ENCODE measurements around the gene MTFR1L. TPM values are rescaled to one million over a fixed set of nuclear protein-coding genes. Genes with fewer than 3 reads are reported as not detected.
A peak's percentile ranks its signal among the peaks of the same experiment; 100 is the strongest.

Gene MTFR1L
- total and polyA plus RNA-seq, 9 of the 15 experiments (the other 6 are each of a cell fraction or from before 2014, with no cell fraction given) = 41.4 to 98.5 (median 53.7) TPM

DNA sequence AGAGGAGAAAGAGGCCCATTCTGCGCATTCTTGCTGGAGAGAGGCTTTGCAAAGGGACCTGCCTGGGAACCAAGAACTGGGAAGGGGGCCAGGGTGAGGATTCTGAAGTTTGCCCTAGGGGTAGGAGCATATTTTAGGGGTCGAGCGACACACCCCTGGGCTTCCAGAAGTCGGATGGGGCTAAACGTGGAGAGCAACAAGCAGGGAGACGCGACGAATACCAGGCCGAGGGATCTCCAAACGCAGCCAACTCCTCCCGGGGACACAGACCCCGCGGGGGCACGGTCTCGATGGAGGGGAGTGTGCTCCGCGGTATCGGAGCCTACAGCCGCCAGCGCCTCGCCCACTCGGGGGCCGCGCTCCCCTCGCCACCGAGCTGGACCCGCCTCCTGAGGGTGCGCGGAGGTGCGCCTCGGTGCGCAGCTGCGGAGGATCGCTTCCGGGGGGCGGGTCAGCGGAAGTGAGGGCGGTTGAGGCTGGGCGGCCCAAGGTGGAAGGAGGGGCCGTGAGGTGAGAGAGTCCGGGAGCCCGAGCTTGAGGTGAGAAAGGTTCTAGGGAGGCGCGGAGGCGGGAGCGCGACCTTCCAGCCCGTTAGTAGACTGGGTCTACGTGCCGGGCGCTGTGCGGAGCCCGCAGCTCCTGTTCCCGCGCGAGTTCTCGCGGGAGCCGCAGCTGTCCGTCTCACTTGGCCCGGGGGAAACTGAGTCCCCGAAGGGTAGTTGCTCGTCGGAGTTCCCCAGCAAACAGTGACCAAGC, at the start of gene MTFR1L (continued):
- TF ChIP-seq CHD1 (IDR thresholded peaks at IDR 0.05; ENCODE audit: low read length) (peak; percentile 73), STAG1 (CRISPR knock-in tag; IDR thresholded peaks at IDR 0.05; ENCODE audit: borderline replicate concordance) (no peak), TAF1 (IDR thresholded peaks at IDR 0.05; ENCODE audit: control insufficient read depth, extremely low read depth, insufficient read depth, low read length, severe bottlenecking) (peak; percentile 85), SP1 (CRISPR knock-in tag; IDR thresholded peaks at IDR 0.05) (peak; percentile 94), ETV5 (CRISPR knock-in tag; IDR thresholded peaks at IDR 0.05; ENCODE audit: low read depth) (peak; percentile 89), ZKSCAN1 (IDR thresholded peaks at IDR 0.05; ENCODE audit: low read depth, low read length) (no peak), HLTF (IDR thresholded peaks at IDR 0.05) (0 out of 2 replicates have a peak, but pooled peaks have one; percentile 13), ZNF282 (CRISPR knock-in tag; IDR thresholded peaks at IDR 0.05) (0 out of 2 replicates have a peak, but pooled peaks have one; percentile 5), RBFOX2 (IDR thresholded peaks at IDR 0.05; ENCODE audit: low read depth, low read length) (peak; percentile 93), HMG20A (CRISPR knock-in tag; conservative IDR thresholded peaks at IDR 0.05) (no peak), KLF13 (tag; IDR thresholded peaks at IDR 0.05; ENCODE audit: borderline replicate concordance, low read depth) (peak; percentile 91), RB1 (IDR thresholded peaks at IDR 0.05; ENCODE audit: low read depth) (peak; percentile 46), PHB (CRISPR knock-in tag; IDR thresholded peaks at IDR 0.05) (no peak), BCOR (IDR thresholded peaks at IDR 0.05) (peak; percentile 93), NONO (IDR thresholded peaks at IDR 0.05; ENCODE audit: low read depth in 2 of 2, low read length in 1 of 2) (peak in 1 of 2 experiments; percentile 12; a peak in 1 of 4 replicates)
- TF ChIP-seq, protein P1, sequence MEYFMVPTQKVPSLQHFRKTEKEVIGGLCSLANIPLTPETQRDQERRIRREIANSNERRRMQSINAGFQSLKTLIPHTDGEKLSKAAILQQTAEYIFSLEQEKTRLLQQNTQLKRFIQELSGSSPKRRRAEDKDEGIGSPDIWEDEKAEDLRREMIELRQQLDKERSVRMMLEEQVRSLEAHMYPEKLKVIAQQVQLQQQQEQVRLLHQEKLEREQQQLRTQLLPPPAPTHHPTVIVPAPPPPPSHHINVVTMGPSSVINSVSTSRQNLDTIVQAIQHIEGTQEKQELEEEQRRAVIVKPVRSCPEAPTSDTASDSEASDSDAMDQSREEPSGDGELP (CRISPR knock-in tag; IDR thresholded peaks at IDR 0.05; ENCODE audit: borderline replicate concordance) = peak; percentile 96
- TF ChIP-seq, protein P2, sequence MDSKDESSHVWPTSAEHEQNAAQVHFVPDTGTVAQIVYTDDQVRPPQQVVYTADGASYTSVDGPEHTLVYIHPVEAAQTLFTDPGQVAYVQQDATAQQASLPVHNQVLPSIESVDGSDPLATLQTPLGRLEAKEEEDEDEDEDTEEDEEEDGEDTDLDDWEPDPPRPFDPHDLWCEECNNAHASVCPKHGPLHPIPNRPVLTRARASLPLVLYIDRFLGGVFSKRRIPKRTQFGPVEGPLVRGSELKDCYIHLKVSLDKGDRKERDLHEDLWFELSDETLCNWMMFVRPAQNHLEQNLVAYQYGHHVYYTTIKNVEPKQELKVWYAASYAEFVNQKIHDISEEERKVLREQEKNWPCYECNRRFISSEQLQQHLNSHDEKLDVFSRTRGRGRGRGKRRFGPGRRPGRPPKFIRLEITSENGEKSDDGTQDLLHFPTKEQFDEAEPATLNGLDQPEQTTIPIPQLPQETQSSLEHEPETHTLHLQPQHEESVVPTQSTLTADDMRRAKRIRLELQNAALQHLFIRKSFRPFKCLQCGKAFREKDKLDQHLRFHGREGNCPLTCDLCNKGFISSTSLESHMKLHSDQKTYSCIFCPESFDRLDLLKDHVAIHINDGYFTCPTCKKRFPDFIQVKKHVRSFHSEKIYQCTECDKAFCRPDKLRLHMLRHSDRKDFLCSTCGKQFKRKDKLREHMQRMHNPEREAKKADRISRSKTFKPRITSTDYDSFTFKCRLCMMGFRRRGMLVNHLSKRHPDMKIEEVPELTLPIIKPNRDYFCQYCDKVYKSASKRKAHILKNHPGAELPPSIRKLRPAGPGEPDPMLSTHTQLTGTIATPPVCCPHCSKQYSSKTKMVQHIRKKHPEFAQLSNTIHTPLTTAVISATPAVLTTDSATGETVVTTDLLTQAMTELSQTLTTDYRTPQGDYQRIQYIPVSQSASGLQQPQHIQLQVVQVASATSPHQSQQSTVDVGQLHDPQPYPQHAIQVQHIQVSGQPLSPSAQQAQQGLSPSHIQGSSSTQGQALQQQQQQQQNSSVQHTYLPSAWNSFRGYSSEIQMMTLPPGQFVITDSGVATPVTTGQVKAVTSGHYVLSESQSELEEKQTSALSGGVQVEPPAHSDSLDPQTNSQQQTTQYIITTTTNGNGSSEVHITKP (IDR thresholded peaks at IDR 0.05; ENCODE audit: partially characterized antibody) = peak; percentile 71
- TF ChIP-seq, protein P3, sequence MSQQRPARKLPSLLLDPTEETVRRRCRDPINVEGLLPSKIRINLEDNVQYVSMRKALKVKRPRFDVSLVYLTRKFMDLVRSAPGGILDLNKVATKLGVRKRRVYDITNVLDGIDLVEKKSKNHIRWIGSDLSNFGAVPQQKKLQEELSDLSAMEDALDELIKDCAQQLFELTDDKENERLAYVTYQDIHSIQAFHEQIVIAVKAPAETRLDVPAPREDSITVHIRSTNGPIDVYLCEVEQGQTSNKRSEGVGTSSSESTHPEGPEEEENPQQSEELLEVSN (IDR thresholded peaks at IDR 0.05; ENCODE audit: borderline replicate concordance in 1 of 2, extremely low read depth in 1 of 2, insufficient read depth in 1 of 2, insufficient read length in 1 of 2, low read depth in 1 of 2, low read length in 1 of 2, poor library complexity in 1 of 2, severe bottlenecking in 1 of 2) = peak; percentile 48 to 74
- TF ChIP-seq, protein P4, sequence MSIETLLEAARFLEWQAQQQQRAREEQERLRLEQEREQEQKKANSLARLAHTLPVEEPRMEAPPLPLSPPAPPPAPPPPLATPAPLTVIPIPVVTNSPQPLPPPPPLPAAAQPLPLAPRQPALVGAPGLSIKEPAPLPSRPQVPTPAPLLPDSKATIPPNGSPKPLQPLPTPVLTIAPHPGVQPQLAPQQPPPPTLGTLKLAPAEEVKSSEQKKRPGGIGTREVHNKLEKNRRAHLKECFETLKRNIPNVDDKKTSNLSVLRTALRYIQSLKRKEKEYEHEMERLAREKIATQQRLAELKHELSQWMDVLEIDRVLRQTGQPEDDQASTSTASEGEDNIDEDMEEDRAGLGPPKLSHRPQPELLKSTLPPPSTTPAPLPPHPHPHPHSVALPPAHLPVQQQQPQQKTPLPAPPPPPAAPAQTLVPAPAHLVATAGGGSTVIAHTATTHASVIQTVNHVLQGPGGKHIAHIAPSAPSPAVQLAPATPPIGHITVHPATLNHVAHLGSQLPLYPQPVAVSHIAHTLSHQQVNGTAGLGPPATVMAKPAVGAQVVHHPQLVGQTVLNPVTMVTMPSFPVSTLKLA (conservative IDR thresholded peaks at IDR 0.05) = peak; percentile 41 to 78; a peak in 2 of 4 replicates
